ENCODE results near the gene CMC1. TPM values are rescaled to one million over a fixed set of nuclear protein-coding genes. Genes with fewer than 3 reads are reported as not detected.

Gene CMC1
- total and polyA plus RNA-seq, 12 donors, result 16.9 to 68.6 (median 27.4) TPM

GRCh38 chr3:28273837-28274236 is 32.4 kb downstream of the CMC1 start:
- no peak for ATAC-seq

GRCh38 chr3:28278918-28279317 is 37.5 kb downstream of the CMC1 start:
- WGBS, 2 donors, result 89 to 92% methylated on average over 2 of the region's 2 CpGs
- intact Hi-C loops (cut with DNase I), result no loop called here
- Histone ChIP-seq H3K4me1 (peaks cover 0 to 11% (median 4%) of the 10 kb centered on the region in 9 donors), H3K4me3 (no peak overlapping the region), H3K27ac (no peak overlapping the region), H3K36me3 (peaks cover 0 to 21% (median 6%) of the 10 kb centered on the region in 9 donors), H3K27me3 (no peaks in the 10 kb centered on the region), H3K9me3 (peaks cover 0 to 11% (median 7%) of the 10 kb centered on the region in 11 donors)
- ATAC-seq, result no peak
- DNase-seq, result no peak
- TF ChIP-seq CTCF (IDR thresholded peaks at IDR 0.05), result no peak

More at GRCh38 chr3:28273837-28274236, 32.4 kb downstream of the CMC1 start:
- H3K36me3 ChIP-seq, result peaks cover 0 to 62% (median 16%) of the 10 kb centered on the region in 9 donors
- no peaks in the 10 kb centered on the region for H3K27me3 ChIP-seq
- no peak overlapping the region for H3K4me3 ChIP-seq
- no peak for TF ChIP-seq CTCF (IDR thresholded peaks at IDR 0.05)
- no peak for DNase-seq
- H3K4me1 ChIP-seq, result peaks cover 0 to under 1% (median 0%) of the 10 kb centered on the region in 9 donors
- H3K9me3 ChIP-seq, result peaks cover 0 to 44% (median 18%) of the 10 kb centered on the region in 11 donors
- intact Hi-C loops (cut with DNase I), result no loop called here
- H3K27ac ChIP-seq, result no peak overlapping the region

GRCh38 chr3:28279770-28280169 is 38.4 kb downstream of the CMC1 start:
- Histone ChIP-seq H3K9me3 (peaks cover 0 to 3% (median 0%) of the 10 kb centered on the region in 11 donors), H3K4me1 (peaks cover 0 to 11% (median 4%) of the 10 kb centered on the region in 9 donors), H3K27ac (no peak overlapping the region), H3K4me3 (no peak overlapping the region), H3K36me3 (peaks cover 0 to 13% (median 6%) of the 10 kb centered on the region in 9 donors), H3K27me3 (no peaks in the 10 kb centered on the region)
- WGBS, 2 donors, result 69 to 76% methylated on average over 4 of the region's 4 CpGs
- intact Hi-C loops (cut with DNase I), result loop anchor here in 2 of 10 donors (10.0 kb wide), 2 partner anchors 205 to 565 kb away; no protein-coding TSS in a partner anchor
- ATAC-seq, result no peak
- no peak for DNase-seq
- TF ChIP-seq CTCF (IDR thresholded peaks at IDR 0.05), result no peak

GRCh38 chr3:28280781-28281180 is 39.4 kb downstream of the CMC1 start:
- no peak for TF ChIP-seq CTCF (IDR thresholded peaks at IDR 0.05)
- WGBS, 2 donors, result 96 to 97% methylated on average over 3 of the region's 3 CpGs
- DNase-seq (no peak), ATAC-seq (no peak)
- peaks cover 0 to 3% (median under 1%) of the 10 kb centered on the region in 9 donors for H3K36me3 ChIP-seq
- no peaks in the 10 kb centered on the region for H3K27me3 ChIP-seq
- peaks cover 0 to 11% (median 4%) of the 10 kb centered on the region in 9 donors for H3K4me1 ChIP-seq
- no peaks in the 10 kb centered on the region for H3K9me3 ChIP-seq
- intact Hi-C loops (cut with DNase I), result loop anchor here in 2 of 10 donors (10.0 kb wide), 2 partner anchors 206 to 566 kb away; no protein-coding TSS in a partner anchor
- H3K27ac ChIP-seq, result no peak overlapping the region
- H3K4me3 ChIP-seq, result no peak overlapping the region
